BJ (cell line): Measurements from ENCODE around the gene ZNF688. TPM values are rescaled to one million over a fixed set of nuclear protein-coding genes. Genes with fewer than 3 reads are reported as not detected.
"Not testable (repeated sequence)": the region's sequence is repeated elsewhere in the genome, so short reads cannot be mapped to it uniquely, and the experiment has no call there.

Experiments used
- CTCF ChIA-PET: fragments of 350-600 bp; formaldehyde crosslinking; extraction: SDS; loops from one replicate; lab custom pipeline; 2021; ENCODE audit warnings: antibody characterized with exemption, inconsistent platforms; lab: Yijun Ruan, JAX
- POLR2A ChIA-PET: fragments of 300-600 bp; sonication (Branson Sonifier 250); formaldehyde crosslinking; extraction: SDS; loops from one replicate; lab custom pipeline; 2021; ENCODE audit warnings: antibody characterized with exemption; lab: Charles Lee
- DNase-seq: peaks from one replicate; pipeline ENCODE4 v3.0.0-alpha.2; 2011; ENCODE audit warnings: low read depth
- H3K27me3 ChIP-seq: 2 replicates; pipeline ENCODE4 v1.6.0; 2011; ENCODE audit warnings: low read length; ENCODE audit not compliant: control insufficient read depth, insufficient read depth
- H3K36me3 ChIP-seq: 2 replicates; pipeline ENCODE4 v1.5.1; 2011; ENCODE audit warnings: low read length; ENCODE audit not compliant: control insufficient read depth, insufficient read depth
- H3K4me3 ChIP-seq: 2 replicates; pipeline ENCODE4 v1.5.1; 2011; ENCODE audit warnings: low read depth, mild to moderate bottlenecking, control low read depth, low read length
- CTCF ChIP-seq: IDR thresholded peaks from 2 replicates; pipeline ENCODE4 v1.5.1; 2011; ENCODE audit warnings: low read depth, mild to moderate bottlenecking, control low read depth, inconsistent platforms, low read length, moderate library complexity; ENCODE audit not compliant: insufficient read depth
- polyA plus RNA-seq: library from polyadenylated mRNA; depleted of rRNA; stranded (reverse); fragments of >200 nt; gene quantifications from 2 replicates; pipeline ENCODE4 v1.2.3, GENCODE V29; 2011

The ZNF688 gene
- polyA plus RNA-seq, 1 experiment = 6.3 TPM

GRCh38 chr16:30541502-30542329, 29.8 kb downstream of the ZNF688 start:
- TF ChIP-seq CTCF = no peak
- Histone ChIP-seq H3K4me3 (no peak overlapping the region), H3K27me3 (no peaks in the 10 kb centered on the region), H3K36me3 (peaks cover 2% of the 10 kb centered on the region; the same call in 1 of the 2 replicates)
- ChIA-PET POLR2A (interaction anchor here (0.7 kb wide), 1 partner anchor 53 kb away, joined by 14 read pairs; no protein-coding TSS in a partner anchor), CTCF (interaction anchor here (0.6 to 1.2 kb wide), 4 partner anchors 16 to 919 kb away, joined by 3 to 9 read pairs (median 3); partner anchors contain the start of gene ZNF764)
- DNase-seq = no peak

- POLR2A ChIA-PET = interaction anchor here (0.7 kb wide), 1 partner anchor 54 kb away, joined by 14 read pairs; no protein-coding TSS in a partner anchor
- not testable (repeated sequence) for H3K27me3 ChIP-seq, DNase-seq, H3K4me3 ChIP-seq, H3K36me3 ChIP-seq
- CTCF ChIA-PET = interaction anchor here (0.6 to 1.2 kb wide), 4 partner anchors 17 to 919 kb away, joined by 3 to 9 read pairs (median 3); partner anchors contain the start of gene ZNF764
These were observed 30.5 kb downstream of the ZNF688 start for GRCh38 chr16:30540916-30541464.

GRCh38 chr16:30539986-30540526, 31.5 kb downstream of the ZNF688 start:
- H3K27me3 ChIP-seq, H3K36me3 ChIP-seq, POLR2A ChIA-PET, DNase-seq, H3K4me3 ChIP-seq, CTCF ChIA-PET: not testable (repeated sequence)

- DNase-seq = no peak
- Histone ChIP-seq H3K27me3 (no peaks in the 10 kb centered on the region), H3K4me3 (no peak overlapping the region), H3K36me3 (peaks cover 2% of the 10 kb centered on the region; the same call in 1 of the 2 replicates)
- POLR2A ChIA-PET = no interaction called here
- no peak for TF ChIP-seq CTCF
- CTCF ChIA-PET = no interaction called here
These were observed 32.2 kb downstream of the ZNF688 start for GRCh38 chr16:30539000-30539964.

- H3K4me3 ChIP-seq, DNase-seq, POLR2A ChIA-PET, H3K36me3 ChIP-seq, H3K27me3 ChIP-seq: not testable (repeated sequence)
- CTCF ChIA-PET = interaction anchor here (1.3 to 2.6 kb wide), 7 partner anchors 9 to 107 kb away, joined by 3 to 13 read pairs (median 5); partner anchors contain the start of gene DCTPP1
These were observed 35.0 kb downstream of the ZNF688 start for GRCh38 chr16:30536391-30537024.
